ENCODE measurements around the gene BABAM2. TPM values are rescaled to one million over a fixed set of nuclear protein-coding genes. Genes with fewer than 3 reads are reported as not detected.

The BABAM2 gene
- total and polyA plus RNA-seq, 7 donors: 34.2 to 74.5 (median 52.3) TPM

DNA sequence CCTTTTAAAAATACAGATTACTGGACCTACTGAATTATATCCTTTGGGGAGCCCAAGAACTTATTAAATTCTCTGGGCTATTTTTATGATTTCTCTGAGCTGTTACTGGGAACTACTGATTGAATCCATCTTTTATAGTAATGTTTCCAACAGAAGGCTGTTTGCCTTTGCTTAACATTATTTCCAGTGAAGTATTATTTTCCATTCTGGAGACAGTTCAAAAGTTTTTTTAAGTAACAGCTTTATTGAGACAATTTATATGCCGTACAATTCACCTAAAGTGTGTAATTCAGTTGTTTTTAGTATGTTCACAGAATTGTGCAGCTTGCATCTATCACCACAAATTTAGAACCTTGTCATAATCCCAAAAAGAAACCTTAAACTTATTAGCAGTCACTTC is 100.6 kb downstream of the BABAM2 start:
- H3K4me1 ChIP-seq: peaks cover 25% of the 10 kb centered on the region
- TF ChIP-seq, protein P1, sequence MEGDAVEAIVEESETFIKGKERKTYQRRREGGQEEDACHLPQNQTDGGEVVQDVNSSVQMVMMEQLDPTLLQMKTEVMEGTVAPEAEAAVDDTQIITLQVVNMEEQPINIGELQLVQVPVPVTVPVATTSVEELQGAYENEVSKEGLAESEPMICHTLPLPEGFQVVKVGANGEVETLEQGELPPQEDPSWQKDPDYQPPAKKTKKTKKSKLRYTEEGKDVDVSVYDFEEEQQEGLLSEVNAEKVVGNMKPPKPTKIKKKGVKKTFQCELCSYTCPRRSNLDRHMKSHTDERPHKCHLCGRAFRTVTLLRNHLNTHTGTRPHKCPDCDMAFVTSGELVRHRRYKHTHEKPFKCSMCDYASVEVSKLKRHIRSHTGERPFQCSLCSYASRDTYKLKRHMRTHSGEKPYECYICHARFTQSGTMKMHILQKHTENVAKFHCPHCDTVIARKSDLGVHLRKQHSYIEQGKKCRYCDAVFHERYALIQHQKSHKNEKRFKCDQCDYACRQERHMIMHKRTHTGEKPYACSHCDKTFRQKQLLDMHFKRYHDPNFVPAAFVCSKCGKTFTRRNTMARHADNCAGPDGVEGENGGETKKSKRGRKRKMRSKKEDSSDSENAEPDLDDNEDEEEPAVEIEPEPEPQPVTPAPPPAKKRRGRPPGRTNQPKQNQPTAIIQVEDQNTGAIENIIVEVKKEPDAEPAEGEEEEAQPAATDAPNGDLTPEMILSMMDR (IDR thresholded peaks at IDR 0.05): no peak
- intact Hi-C loops (cut with DNase I): no loop called here
- no peak overlapping the region for H3K4me3 ChIP-seq
- no peak for ATAC-seq
- no peaks in the 10 kb centered on the region for H3K27me3 ChIP-seq (ENCODE audit: insufficient read depth in 3 of 3, low read length in 2 of 3)
- DNase-seq: no peak
- H3K9me3 ChIP-seq: no peaks in the 10 kb centered on the region
- H3K27ac ChIP-seq: no peak overlapping the region
- WGBS, 3 donors: 8 to 21% (median 21%) methylated on average over 1 of the region's 1 CpG
- peaks cover 0 to 3% of the 10 kb centered on the region in 2 donors for H3K36me3 ChIP-seq (ENCODE audit: insufficient read depth in 1 of 2, low read depth in 1 of 2)

DNA sequence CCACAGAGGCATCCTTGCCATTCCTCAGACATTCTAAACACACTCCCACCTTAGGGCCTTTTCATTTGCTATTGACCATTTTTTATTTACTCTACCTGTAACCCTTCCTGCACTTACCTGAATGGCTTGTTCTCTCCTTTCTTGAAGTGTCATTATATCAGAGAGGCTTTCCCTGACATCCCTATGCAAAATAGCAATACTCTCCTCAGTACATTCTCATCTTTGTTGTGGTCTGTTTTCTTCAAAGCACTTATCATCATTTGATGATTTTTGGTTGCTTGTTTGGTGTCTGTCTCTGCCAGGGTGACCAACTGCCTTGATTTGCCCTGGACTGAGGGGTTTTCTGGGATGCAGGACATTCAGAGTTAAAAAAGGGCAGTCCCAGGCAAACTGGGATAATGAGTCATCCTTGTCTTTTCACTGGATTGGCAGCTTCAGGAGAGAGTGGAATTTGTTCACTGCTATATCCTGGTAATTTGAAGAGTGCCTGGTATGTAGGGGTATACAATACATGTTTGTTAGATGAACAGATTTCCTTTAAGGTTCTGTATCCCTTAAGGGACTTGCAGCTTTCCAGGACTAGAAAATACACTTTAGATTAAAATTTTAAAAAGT is 102.4 kb downstream of the BABAM2 start:
- Histone ChIP-seq H3K27me3 (ENCODE audit: insufficient read depth in 3 of 3, low read length in 2 of 3) (no peaks in the 10 kb centered on the region), H3K27ac (no peak overlapping the region), H3K9me3 (no peaks in the 10 kb centered on the region), H3K4me3 (no peak overlapping the region), H3K36me3 (ENCODE audit: insufficient read depth in 1 of 2, low read depth in 1 of 2) (peaks cover 0 to 3% of the 10 kb centered on the region in 2 donors), H3K4me1 (peaks cover 25% of the 10 kb centered on the region)
- TF ChIP-seq, protein P1 (IDR thresholded peaks at IDR 0.05): no peak
- intact Hi-C loops (cut with DNase I): no loop called here
- ATAC-seq (peak; percentile 56 to 81 (median 74)), DNase-seq (no peak)

DNA sequence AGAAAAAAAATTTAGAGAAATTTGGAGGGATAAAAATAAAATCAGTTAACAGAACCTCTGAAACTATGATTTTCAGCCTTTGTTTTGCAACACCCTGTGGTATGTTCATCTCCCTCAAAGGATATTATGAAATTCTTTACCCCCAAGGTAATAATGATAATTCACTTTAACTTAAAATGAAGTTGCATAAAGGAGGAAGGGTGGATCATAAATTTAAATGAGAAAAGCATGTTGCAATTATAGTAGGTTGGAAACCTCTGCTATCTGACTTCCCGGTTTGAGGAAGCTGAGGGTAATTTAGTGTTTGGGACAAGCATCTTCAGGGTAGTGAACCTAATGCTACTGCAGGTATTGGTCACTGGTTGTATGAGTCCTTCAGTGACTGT is 102.9 kb downstream of the BABAM2 start:
- Histone ChIP-seq H3K4me1 (peaks cover 25% of the 10 kb centered on the region), H3K9me3 (no peaks in the 10 kb centered on the region), H3K27me3 (ENCODE audit: insufficient read depth in 3 of 3, low read length in 2 of 3) (no peaks in the 10 kb centered on the region), H3K27ac (no peak overlapping the region), H3K36me3 (ENCODE audit: insufficient read depth in 1 of 2, low read depth in 1 of 2) (peaks cover 0 to 3% of the 10 kb centered on the region in 2 donors), H3K4me3 (no peak overlapping the region)
- intact Hi-C loops (cut with DNase I): no loop called here
- DNase-seq: no peak
- WGBS, 3 donors: 61 to 76% (median 72%) methylated on average over 1 of the region's 1 CpG
- peak in 2 of 4 donors; percentile 15 to 26 for ATAC-seq
- TF ChIP-seq, protein P1 (IDR thresholded peaks at IDR 0.05): no peak

DNA sequence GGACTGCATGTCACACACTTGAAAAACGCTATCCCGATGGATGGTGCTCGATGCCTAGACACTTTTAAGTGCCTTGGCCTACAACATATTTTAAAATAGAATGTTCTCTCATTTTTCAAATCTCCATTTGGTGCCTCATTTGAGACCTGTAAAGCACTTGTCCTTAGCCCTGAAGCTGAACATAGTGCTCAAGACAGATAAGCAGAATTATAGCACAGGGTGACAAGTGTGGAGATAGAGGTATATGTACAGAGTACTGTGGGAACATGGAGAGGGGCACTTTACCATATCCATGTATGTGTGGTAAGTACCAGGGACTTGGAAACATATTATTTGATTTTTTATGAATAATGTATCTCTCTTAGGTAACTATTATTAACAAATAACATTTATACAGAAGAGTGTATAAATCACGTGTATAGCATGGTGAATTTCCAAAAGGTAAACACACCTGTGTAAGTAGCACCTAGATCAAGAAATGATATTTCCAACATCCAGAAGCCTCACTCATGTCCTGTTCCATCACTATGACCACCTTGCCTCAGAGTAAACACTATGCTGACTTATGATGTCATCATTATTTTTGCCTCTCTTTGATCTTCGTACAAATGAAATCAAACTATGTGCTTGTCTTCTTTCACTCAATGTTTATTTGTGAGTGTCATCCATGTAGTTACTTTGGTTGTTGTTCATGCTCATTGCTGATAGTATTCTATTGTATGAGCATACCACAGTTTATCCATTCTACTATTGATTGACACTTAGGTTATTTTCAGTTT is 103.6 kb downstream of the BABAM2 start:
- 79 to 94% (median 80%) methylated on average over 5 of the region's 5 CpGs for WGBS, 3 donors
- H3K27me3 ChIP-seq (ENCODE audit: insufficient read depth in 3 of 3, low read length in 2 of 3): no peaks in the 10 kb centered on the region
- ATAC-seq (peak in 3 of 4 donors; percentile 33 to 34 (median 33)), DNase-seq (no peak)
- no peaks in the 10 kb centered on the region for H3K9me3 ChIP-seq
- intact Hi-C loops (cut with DNase I): no loop called here
- H3K27ac ChIP-seq: no peak overlapping the region
- no peak overlapping the region for H3K4me3 ChIP-seq
- peaks cover 25% of the 10 kb centered on the region for H3K4me1 ChIP-seq
- H3K36me3 ChIP-seq (ENCODE audit: insufficient read depth in 1 of 2, low read depth in 1 of 2): peaks cover 0 to 3% of the 10 kb centered on the region in 2 donors
- TF ChIP-seq, protein P1 (IDR thresholded peaks at IDR 0.05): no peak
